Measurements from ENCODE around the gene NYAP1.
"Not testable (repeated sequence)": the region's sequence is repeated elsewhere in the genome, so short reads cannot be mapped to it uniquely, and the experiment has no call there.

NYAP1 gene

DNA sequence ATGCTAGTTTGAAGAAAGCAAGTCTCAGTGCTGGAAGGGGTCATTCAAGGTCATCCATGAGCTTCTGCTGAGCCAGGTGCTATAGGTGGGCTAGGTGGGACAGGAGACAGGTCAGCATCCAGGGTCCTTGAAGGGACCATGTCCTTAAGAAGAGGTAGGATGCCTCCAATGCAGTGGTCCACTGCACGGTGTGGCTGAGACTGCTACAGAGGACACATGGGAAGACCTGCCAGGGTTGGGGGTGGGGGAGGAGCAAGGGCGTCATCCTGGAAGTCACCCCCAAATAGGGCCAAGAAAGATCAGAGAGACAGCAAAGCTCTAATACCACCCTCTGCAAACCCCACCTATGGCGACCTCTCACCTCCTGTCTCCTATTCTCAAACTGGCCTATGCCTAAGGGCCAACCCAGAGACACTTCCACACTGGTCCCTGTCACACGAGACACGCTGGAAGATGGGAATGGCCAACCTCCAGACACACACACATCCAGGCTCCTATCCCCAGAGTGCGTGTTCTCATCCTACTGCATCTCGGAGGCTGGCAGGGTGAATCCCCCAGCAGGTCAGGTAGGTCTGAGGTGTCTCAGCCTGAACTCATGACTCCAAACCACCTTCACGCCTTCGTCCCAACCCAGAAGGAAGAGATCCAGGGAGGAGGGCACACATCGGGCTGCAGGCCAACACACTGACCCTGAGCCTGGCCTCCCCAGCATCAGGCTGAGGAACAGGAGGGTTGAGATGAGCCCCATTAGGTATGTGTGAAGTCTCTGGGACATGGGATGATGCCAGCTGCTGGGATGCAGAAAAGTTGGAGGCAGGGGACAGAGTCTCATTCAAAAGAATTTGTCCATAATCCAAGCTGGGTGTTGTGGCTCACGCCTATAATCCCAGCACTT is 41.8 kb upstream of the NYAP1 start:
- no peak for DNase-seq (ENCODE audit: low read depth)
- no peak overlapping the region for H3K4me3 ChIP-seq (ENCODE audit: control insufficient read depth, low read depth, low read length)
- TF ChIP-seq, protein P1, sequence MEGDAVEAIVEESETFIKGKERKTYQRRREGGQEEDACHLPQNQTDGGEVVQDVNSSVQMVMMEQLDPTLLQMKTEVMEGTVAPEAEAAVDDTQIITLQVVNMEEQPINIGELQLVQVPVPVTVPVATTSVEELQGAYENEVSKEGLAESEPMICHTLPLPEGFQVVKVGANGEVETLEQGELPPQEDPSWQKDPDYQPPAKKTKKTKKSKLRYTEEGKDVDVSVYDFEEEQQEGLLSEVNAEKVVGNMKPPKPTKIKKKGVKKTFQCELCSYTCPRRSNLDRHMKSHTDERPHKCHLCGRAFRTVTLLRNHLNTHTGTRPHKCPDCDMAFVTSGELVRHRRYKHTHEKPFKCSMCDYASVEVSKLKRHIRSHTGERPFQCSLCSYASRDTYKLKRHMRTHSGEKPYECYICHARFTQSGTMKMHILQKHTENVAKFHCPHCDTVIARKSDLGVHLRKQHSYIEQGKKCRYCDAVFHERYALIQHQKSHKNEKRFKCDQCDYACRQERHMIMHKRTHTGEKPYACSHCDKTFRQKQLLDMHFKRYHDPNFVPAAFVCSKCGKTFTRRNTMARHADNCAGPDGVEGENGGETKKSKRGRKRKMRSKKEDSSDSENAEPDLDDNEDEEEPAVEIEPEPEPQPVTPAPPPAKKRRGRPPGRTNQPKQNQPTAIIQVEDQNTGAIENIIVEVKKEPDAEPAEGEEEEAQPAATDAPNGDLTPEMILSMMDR (conservative IDR thresholded peaks at IDR 0.05; ENCODE audit: control insufficient read depth, insufficient read depth, low read depth, low read length): no peak

GRCh38 chr7:100443096-100443840 is 40.5 kb upstream of the NYAP1 start:
- H3K4me3 ChIP-seq (ENCODE audit: control insufficient read depth, low read depth, low read length): no peak overlapping the region
- TF ChIP-seq, protein P1 (conservative IDR thresholded peaks at IDR 0.05; ENCODE audit: control insufficient read depth, insufficient read depth, low read depth, low read length): no peak
- DNase-seq (ENCODE audit: low read depth): no peak

DNA sequence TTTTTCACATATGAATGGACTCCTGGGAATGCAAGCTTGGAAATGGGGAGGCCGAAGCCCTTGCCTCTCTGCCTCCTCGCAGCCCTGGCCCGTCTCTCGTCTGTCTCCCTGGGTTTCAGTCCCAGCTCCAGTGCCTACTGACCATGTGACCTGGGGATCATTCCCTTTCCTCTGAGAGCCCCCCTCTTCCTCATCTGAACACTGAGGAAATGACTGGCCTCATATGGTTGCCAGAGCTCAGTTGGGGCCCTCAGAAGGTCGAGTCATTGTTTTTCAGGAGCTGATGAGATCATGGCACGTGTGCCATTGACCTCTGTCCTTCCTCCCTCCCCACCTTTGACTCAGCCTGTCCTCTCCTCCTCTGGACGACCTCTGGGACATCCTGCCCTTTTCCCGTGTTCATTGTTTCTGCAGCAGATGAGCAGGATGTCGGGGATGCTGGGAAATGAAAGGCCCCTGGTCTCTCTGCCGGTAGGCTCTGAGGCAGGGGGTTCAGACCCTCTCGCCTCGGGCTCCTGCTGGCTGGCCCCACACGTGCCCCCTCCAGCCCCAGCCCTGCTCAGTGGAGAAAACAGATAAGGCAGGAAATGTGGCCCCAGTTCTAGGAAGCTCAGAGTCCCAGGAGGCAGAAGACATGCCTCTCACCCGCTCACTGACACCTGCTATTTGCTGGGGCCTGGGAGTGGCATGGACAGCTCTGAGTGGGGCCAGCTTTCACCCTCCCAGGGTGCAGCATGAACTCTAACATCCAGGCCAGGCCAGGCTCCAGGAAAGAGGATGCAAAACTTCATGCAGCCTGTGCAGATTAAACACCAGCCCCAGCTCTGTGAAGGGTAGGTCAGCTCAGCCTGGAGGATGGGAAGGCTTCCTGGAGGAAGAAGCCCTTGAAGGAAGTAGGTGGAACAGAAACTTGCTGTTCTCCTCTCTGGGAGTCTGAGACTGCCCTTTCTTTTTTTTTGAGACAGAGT is 39.1 kb upstream of the NYAP1 start:
- peak; percentile 94 for DNase-seq (ENCODE audit: low read depth)
- no peak overlapping the region for H3K4me3 ChIP-seq (ENCODE audit: control insufficient read depth, low read depth, low read length)
- TF ChIP-seq, protein P1 (conservative IDR thresholded peaks at IDR 0.05; ENCODE audit: control insufficient read depth, insufficient read depth, low read depth, low read length): no peak

DNA sequence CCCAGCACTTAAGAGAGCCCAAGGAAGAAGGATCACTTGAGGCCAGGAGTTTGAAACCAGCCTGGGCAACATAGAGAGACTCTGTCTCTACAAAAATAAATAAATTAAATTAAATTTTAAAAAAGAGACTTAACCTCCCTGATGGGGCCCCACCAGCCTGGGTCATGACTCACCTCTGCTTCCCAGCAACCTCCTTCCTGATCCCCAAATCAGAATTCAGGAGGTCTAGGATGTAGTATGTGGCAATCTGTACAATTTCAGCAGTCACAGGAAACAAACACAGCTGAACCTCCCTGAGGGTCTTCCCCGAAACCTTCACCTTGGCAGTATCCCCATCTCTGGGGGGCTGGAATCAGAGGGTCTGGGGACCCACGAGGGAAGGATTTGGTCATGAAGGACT is 37.7 kb upstream of the NYAP1 start:
- no peak overlapping the region for H3K4me3 ChIP-seq (ENCODE audit: control insufficient read depth, low read depth, low read length)
- DNase-seq (ENCODE audit: low read depth): peak; percentile 61
- TF ChIP-seq, protein P1 (conservative IDR thresholded peaks at IDR 0.05; ENCODE audit: control insufficient read depth, insufficient read depth, low read depth, low read length): no peak

DNA sequence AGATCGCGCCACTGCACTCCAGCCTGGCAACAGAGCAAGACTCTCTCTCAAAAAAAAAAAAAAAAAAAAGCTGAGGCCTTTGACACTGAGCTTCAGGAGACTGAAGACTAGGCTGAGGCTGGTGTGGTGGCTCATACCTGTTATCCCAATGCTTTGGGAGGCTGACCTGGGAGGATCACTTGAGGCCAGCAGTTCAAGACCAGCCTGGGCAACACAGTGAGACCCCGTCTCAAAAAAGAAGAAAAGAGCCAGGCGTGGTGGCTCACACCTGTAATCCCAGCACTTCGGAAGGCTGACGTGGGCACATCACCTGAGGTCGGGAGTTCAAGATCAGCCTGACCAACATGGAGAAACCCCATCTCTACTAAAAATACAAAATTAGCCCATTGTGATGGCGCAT is 36.4 kb upstream of the NYAP1 start:
- H3K4me3 ChIP-seq (ENCODE audit: control insufficient read depth, low read depth, low read length); DNase-seq (ENCODE audit: low read depth): not testable (repeated sequence)

DNA sequence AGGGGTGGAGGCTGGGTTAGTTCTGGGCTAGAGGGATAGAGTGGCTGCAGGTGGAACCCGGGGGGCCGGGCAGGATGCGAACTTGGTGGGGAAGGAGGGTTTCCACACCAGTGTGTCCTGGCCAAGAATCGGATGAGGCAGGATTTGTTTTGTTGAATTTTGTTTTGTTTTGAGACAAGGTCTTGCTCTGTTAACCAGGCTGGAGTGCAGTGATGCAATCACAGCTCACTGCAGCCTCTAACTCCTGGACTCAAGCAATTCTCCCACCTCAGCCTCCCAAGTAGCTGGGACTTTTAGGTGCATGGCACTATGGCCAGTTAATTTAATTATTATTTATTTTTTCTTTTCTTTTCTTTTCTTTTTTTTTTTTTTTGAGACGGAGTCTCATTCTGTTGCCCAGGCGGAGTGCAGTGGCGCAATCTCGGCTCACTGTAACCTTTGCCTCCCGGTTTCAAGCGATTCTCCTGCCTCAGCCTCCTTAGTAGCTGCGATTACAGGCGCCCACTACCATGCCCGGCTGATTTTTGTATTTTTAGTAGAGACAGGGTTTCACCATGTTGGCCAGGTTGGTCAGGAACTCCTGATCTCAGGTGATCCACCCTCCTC is 34.4 kb upstream of the NYAP1 start:
- TF ChIP-seq, protein P1 (conservative IDR thresholded peaks at IDR 0.05; ENCODE audit: control insufficient read depth, insufficient read depth, low read depth, low read length): no peak
- no peak for DNase-seq (ENCODE audit: low read depth)
- no peak overlapping the region for H3K4me3 ChIP-seq (ENCODE audit: control insufficient read depth, low read depth, low read length)
